ENCODE results near the gene P3H2. TPM values are rescaled to one million over a fixed set of nuclear protein-coding genes. Genes with fewer than 3 reads are reported as not detected.

The P3H2 gene
- total RNA-seq, 1 experiment from 2014 or later = 0.76 TPM

- ChIA-PET POLR2A (no interaction called here), CTCF (no interaction called here), RAD21 (ENCODE audit: low non-redundant PET in 1 of 2, low total read pairs in 2 of 2, uncharacterized antibody in 2 of 2, unreplicated experiment in 2 of 2) (interaction anchor here in 1 of 2 experiments (0.7 kb wide), 1 partner anchor 138 kb away, joined by 9 read pairs; no protein-coding TSS in a partner anchor)
- no peak overlapping the region for H3K4me3 ChIP-seq (replicated peaks in 1 of 2; ENCODE audit: low read depth in 1 of 2, low read length in 2 of 2)
- no peak overlapping the region for H3K9ac ChIP-seq (ENCODE audit: low read length)
- H3K9me3 ChIP-seq (ENCODE audit: control insufficient read depth in 1 of 2, insufficient read depth in 1 of 2, low read depth in 1 of 2, low read length in 2 of 2) = no peaks in the 10 kb centered on the region
- intact Hi-C loops (cut with micrococcal nuclease) = no loop called here
- no peaks in the 10 kb centered on the region for H4K20me1 ChIP-seq (ENCODE audit: insufficient read depth)
- no peak overlapping the region for H2AFZ ChIP-seq (ENCODE audit: low read depth, low read length, poor library complexity, severe bottlenecking)
- H3K4me1 ChIP-seq (ENCODE audit: control insufficient read depth in 1 of 2, insufficient read depth in 2 of 2, low read length in 2 of 2) = peaks cover 0 to 7% of the 10 kb centered on the region in 2 experiments; a peak in 1 of 4 replicates
- ATAC-seq (no peak), DNase-seq (ENCODE audit: low read depth, low spot score) (no peak)
- no peaks in the 10 kb centered on the region for H3K27me3 ChIP-seq (ENCODE audit: insufficient read depth, low read length)
- H3K27ac ChIP-seq (ENCODE audit: low read depth, low read length) = no peak overlapping the region
- no TSS peak for BruUV-seq (replicated peaks)
- no peak overlapping the region for H3K4me2 ChIP-seq (ENCODE audit: low read length)
- H3K36me3 ChIP-seq (ENCODE audit: control insufficient read depth in 1 of 2, insufficient read depth in 2 of 2, low read length in 2 of 2) = no peaks in the 10 kb centered on the region
- TF ChIP-seq EZH2 (IDR thresholded peaks at IDR 0.05) (no peak), ZBTB33 (IDR thresholded peaks at IDR 0.05; ENCODE audit: extremely low read depth, insufficient replicate concordance, low read length) (no peak), EGR1 (IDR thresholded peaks at IDR 0.05; ENCODE audit: low read depth) (no peak), CBX3 (IDR thresholded peaks at IDR 0.05; ENCODE audit: low read depth) (no peak), SRF (IDR thresholded peaks at IDR 0.05; ENCODE audit: low read depth) (no peak), ATF3 (IDR thresholded peaks at IDR 0.05) (no peak), CEBPB (IDR thresholded peaks at IDR 0.05; ENCODE audit: low read depth) (no peak), JUND (IDR thresholded peaks at IDR 0.05) (no peak)
- no peaks in the 10 kb centered on the region for H3K79me2 ChIP-seq (ENCODE audit: insufficient read depth, low read length)
- no peaks in the 10 kb centered on the region for H3K9me2 ChIP-seq (ENCODE audit: insufficient read depth)
Observed at GRCh38 chr3:189978753-189979152, 141.9 kb downstream of the P3H2 start.

GRCh38 chr3:189977174-189977573 lies 143.5 kb downstream of the P3H2 start:
- Histone ChIP-seq H3K79me2 (ENCODE audit: insufficient read depth, low read length) (no peaks in the 10 kb centered on the region), H4K20me1 (ENCODE audit: insufficient read depth) (no peaks in the 10 kb centered on the region), H3K9me2 (ENCODE audit: insufficient read depth) (no peaks in the 10 kb centered on the region), H3K4me1 (ENCODE audit: control insufficient read depth in 1 of 2, insufficient read depth in 2 of 2, low read length in 2 of 2) (peaks cover 0 to 7% of the 10 kb centered on the region in 2 experiments; a peak in 1 of 4 replicates), H3K9ac (ENCODE audit: low read length) (no peak overlapping the region), H3K27me3 (ENCODE audit: insufficient read depth, low read length) (no peaks in the 10 kb centered on the region), H3K9me3 (ENCODE audit: control insufficient read depth in 1 of 2, insufficient read depth in 1 of 2, low read depth in 1 of 2, low read length in 2 of 2) (no peaks in the 10 kb centered on the region), H3K4me2 (ENCODE audit: low read length) (no peak overlapping the region), H3K4me3 (replicated peaks in 1 of 2; ENCODE audit: low read depth in 1 of 2, low read length in 2 of 2) (no peak overlapping the region), H2AFZ (ENCODE audit: low read depth, low read length, poor library complexity, severe bottlenecking) (no peak overlapping the region), H3K27ac (ENCODE audit: low read depth, low read length) (no peak overlapping the region), H3K36me3 (ENCODE audit: control insufficient read depth in 1 of 2, insufficient read depth in 2 of 2, low read length in 2 of 2) (no peaks in the 10 kb centered on the region)
- TF ChIP-seq RAD21 (IDR thresholded peaks at IDR 0.05; ENCODE audit: low read depth) = no peak
- ChIA-PET POLR2A (no interaction called here), CTCF (interaction anchor here (1.1 kb wide), 1 partner anchor 38 kb away, joined by 3 read pairs; no protein-coding TSS in a partner anchor), RAD21 (ENCODE audit: low non-redundant PET in 1 of 2, low total read pairs in 2 of 2, uncharacterized antibody in 2 of 2, unreplicated experiment in 2 of 2) (no interaction called here)
- no peak for ATAC-seq
- no TSS peak for BruUV-seq (replicated peaks)
- no peak for DNase-seq (ENCODE audit: low read depth, low spot score)
- intact Hi-C loops (cut with micrococcal nuclease) = no loop called here

All from HCT116 (cell line).